Central memory CD8-positive, alpha-beta T cell (primary cell): ENCODE results near the gene EHD1.

Source experiments
- ATAC-seq: fragments of 150-1000 bp; cut with Tn5 transposase; replicated peaks from 2 replicates; pipeline ENCODE4 v1.10.0; 2022; ENCODE audit warnings: mild to moderate bottlenecking, moderate FRiP score, moderate number of reproducible peaks; ENCODE audit not compliant: poor library complexity, severe bottlenecking; ENCODE audit errors: extremely low read depth
- DNase-seq, 2 donors: peaks; one replicate each; pipeline ENCODE4 v3.0.0; 2021; ENCODE audit warnings: low spot score in 2 of 2
- H3K27ac Mint-ChIP-seq: one replicate; pipeline ENCODE4 v1.8.0; 2022; ENCODE audit warnings: low read depth, mild to moderate bottlenecking, moderate library complexity, mixed read lengths
- H3K27me3 Mint-ChIP-seq: one replicate; pipeline ENCODE4 v1.8.0; 2022; ENCODE audit warnings: mixed read lengths
- H3K36me3 Mint-ChIP-seq: one replicate; pipeline ENCODE4 v1.8.0; 2022; ENCODE audit warnings: mild to moderate bottlenecking, moderate library complexity, mixed read lengths; ENCODE audit not compliant: insufficient read depth
- H3K4me1 Mint-ChIP-seq: one replicate; pipeline ENCODE4 v1.8.0; 2022; ENCODE audit warnings: mixed read lengths
- H3K4me3 Mint-ChIP-seq: one replicate; pipeline ENCODE4 v1.8.0; 2022; ENCODE audit warnings: mild to moderate bottlenecking, moderate library complexity, mixed read lengths
- H3K9me3 Mint-ChIP-seq: one replicate; pipeline ENCODE4 v1.8.0; 2022; ENCODE audit warnings: mixed read lengths

EHD1 gene

GRCh38 chr11:64893194-64894069, 15.0 kb upstream of the EHD1 start:
- Mint-ChIP-seq H3K27me3 (no peaks in the 10 kb centered on the region), H3K27ac (peak overlapping the region; percentile 55), H3K4me3 (no peak overlapping the region), H3K36me3 (peaks cover 64% of the 10 kb centered on the region), H3K9me3 (no peaks in the 10 kb centered on the region), H3K4me1 (no peaks in the 10 kb centered on the region)
- ATAC-seq (no peak), DNase-seq (no peak)

GRCh38 chr11:64892838-64893193, 14.4 kb upstream of the EHD1 start:
- peaks cover 62% of the 10 kb centered on the region for H3K36me3 Mint-ChIP-seq
- peaks cover 6% of the 10 kb centered on the region for H3K4me1 Mint-ChIP-seq
- no peaks in the 10 kb centered on the region for H3K27me3 Mint-ChIP-seq
- no peaks in the 10 kb centered on the region for H3K9me3 Mint-ChIP-seq
- peak overlapping the region; percentile 55 for H3K27ac Mint-ChIP-seq
- no peak overlapping the region for H3K4me3 Mint-ChIP-seq
- ATAC-seq: no peak
- no peak for DNase-seq

DNA sequence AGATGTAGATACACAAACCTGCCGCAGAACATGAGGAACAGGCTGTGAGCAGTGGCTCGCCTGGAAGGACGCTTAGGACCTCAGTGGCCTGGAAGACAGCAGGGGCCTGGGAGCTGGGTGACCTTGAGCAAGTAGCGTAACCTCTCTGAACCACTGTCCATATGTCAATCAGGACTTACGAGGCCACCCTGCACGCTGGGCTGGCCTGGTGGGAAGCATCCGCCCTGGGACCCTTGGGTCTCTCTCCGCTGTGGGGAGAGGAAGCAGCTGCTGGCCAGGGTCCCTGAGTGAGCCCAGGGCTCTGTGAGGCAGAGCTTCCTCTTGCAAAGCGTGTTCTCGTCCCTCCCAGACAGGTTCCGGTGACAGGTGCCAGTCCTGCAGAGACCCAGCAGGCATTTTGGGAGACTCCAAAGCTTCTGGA, 14.0 kb upstream of the EHD1 start:
- H3K4me3 Mint-ChIP-seq: peak overlapping the region; percentile 35
- H3K4me1 Mint-ChIP-seq: peaks cover 8% of the 10 kb centered on the region
- no peaks in the 10 kb centered on the region for H3K9me3 Mint-ChIP-seq
- peak overlapping the region; percentile 93 for H3K27ac Mint-ChIP-seq
- DNase-seq (no peak), ATAC-seq (no peak)
- H3K36me3 Mint-ChIP-seq: peaks cover 59% of the 10 kb centered on the region
- H3K27me3 Mint-ChIP-seq: no peaks in the 10 kb centered on the region

- ATAC-seq (no peak), DNase-seq (no peak)
- peak overlapping the region; percentile 35 for H3K4me3 Mint-ChIP-seq
- H3K27ac Mint-ChIP-seq: peak overlapping the region; percentile 93
- H3K9me3 Mint-ChIP-seq: no peaks in the 10 kb centered on the region
- H3K36me3 Mint-ChIP-seq: peaks cover 55% of the 10 kb centered on the region
- H3K4me1 Mint-ChIP-seq: peaks cover 11% of the 10 kb centered on the region
- no peaks in the 10 kb centered on the region for H3K27me3 Mint-ChIP-seq
Observed at GRCh38 chr11:64891880-64892279, 13.5 kb upstream of the EHD1 start.

DNA sequence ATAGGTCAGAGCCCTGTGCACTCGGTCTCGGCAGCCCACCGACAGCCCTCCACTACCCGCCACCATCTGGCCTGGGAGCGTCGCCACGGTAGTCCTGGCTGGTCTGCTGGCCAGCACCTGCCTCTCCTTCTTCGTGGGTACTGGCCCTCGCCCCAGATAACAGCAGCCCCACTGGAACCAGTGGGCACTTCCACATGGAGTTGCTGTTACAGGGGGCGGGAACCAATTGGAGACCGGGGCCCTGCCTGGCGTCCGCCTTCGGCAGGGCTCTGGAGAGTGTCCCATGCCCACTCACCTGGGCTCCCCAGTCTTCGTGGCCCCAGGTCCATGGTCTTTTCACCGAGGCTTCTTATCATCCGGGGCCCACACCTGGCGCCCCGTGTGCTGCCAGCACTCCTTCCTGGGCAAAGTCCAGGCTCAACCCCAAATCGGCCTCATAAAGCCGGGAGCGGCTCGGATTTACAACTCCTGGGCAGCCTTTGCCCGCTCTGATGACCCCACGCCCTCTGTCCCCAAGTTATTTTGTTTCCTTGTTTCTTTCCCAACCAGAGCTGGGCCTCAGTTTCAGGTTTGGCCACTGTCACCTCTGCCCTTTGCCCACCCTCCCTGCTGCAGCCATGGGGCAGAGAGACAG, 12.9 kb upstream of the EHD1 start:
- ATAC-seq: no peak
- peak overlapping the region; percentile 93 for H3K27ac Mint-ChIP-seq
- no peaks in the 10 kb centered on the region for H3K27me3 Mint-ChIP-seq
- peaks cover 52% of the 10 kb centered on the region for H3K36me3 Mint-ChIP-seq
- peaks cover 11% of the 10 kb centered on the region for H3K4me1 Mint-ChIP-seq
- H3K9me3 Mint-ChIP-seq: no peaks in the 10 kb centered on the region
- no peak for DNase-seq
- no peak overlapping the region for H3K4me3 Mint-ChIP-seq

- H3K36me3 Mint-ChIP-seq: peaks cover 44% of the 10 kb centered on the region
- no peak overlapping the region for H3K4me3 Mint-ChIP-seq
- H3K9me3 Mint-ChIP-seq: no peaks in the 10 kb centered on the region
- DNase-seq: no peak
- no peaks in the 10 kb centered on the region for H3K27me3 Mint-ChIP-seq
- peaks cover 16% of the 10 kb centered on the region for H3K4me1 Mint-ChIP-seq
- no peak for ATAC-seq
- no peak overlapping the region for H3K27ac Mint-ChIP-seq
Observed at GRCh38 chr11:64890522-64890939, 12.1 kb upstream of the EHD1 start.

DNA sequence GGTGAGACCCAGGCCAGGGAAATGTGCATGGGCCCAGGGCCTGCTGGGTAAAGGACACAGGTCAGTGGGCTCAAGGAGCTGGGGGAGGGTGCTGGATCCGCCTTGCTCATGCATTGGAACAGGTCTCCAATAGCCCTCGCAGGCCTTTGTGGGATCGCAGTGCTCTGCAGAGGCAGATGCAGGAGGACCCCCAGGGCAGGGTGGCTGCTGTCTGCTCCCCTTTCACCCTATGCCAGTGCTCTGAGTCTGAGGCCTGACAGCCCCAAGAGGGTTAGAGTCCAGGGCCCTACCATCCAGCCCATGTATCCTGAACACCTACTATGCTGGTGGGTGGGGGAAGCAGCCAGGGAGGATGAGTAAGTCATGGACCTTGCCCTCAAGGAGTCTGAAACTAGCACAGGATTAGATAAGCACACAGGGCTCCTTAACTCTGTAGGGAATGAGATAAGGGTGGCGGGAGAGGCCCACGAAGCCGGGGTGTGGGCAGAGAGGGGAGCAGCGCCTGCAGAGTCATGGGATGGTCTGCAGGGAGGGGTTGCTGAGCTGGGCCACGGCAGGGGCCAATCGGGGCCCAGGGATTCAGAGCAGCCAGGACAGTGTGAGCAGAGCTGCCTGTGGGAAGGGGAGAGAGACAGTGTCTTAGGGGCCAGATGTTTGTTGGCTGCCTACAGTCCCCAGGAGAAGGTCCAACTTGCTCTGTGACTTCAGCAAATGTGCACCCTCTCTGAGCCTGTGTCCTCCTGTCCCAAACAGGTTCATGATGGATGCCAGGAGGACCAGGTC, 10.5 kb upstream of the EHD1 start:
- Mint-ChIP-seq H3K4me3 (no peak overlapping the region), H3K4me1 (peaks cover 21% of the 10 kb centered on the region), H3K27ac (no peak overlapping the region), H3K36me3 (peaks cover 28% of the 10 kb centered on the region), H3K27me3 (no peaks in the 10 kb centered on the region), H3K9me3 (no peaks in the 10 kb centered on the region)
- no peak for DNase-seq
- ATAC-seq: no peak

DNA sequence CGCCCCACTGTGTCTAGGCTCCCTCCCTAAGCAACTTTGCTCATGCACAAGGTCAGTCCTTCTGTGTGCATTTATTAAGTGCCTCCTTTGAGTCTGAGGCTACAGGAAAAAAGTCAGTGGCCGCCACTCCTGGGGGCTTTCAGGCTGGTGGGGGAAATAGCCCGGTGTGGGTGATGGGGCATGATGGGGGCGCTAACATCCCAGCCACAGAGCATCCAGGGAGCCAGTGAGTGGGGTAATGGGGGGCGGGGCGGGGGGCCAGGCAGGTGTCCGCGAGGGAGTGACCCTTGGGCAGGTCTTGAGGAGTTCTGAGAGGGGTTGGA, 9.9 kb upstream of the EHD1 start:
- peak overlapping the region; percentile 41 for H3K27ac Mint-ChIP-seq

GRCh38 chr11:64887757-64888405, 9.5 kb upstream of the EHD1 start:
- Mint-ChIP-seq H3K27ac (peak overlapping the region; percentile 41), H3K9me3 (no peaks in the 10 kb centered on the region), H3K27me3 (no peaks in the 10 kb centered on the region), H3K36me3 (peaks cover 20% of the 10 kb centered on the region), H3K4me3 (peak overlapping the region; percentile 43), H3K4me1 (peaks cover 22% of the 10 kb centered on the region)
- ATAC-seq: peak; percentile 77
- peak; percentile 76 to 87 for DNase-seq

More for the DNA sequence above, 9.9 kb upstream of the EHD1 start:
- Mint-ChIP-seq H3K9me3 (no peaks in the 10 kb centered on the region), H3K27me3 (no peaks in the 10 kb centered on the region), H3K4me3 (peak overlapping the region; percentile 43), H3K4me1 (peaks cover 22% of the 10 kb centered on the region), H3K36me3 (peaks cover 23% of the 10 kb centered on the region)
- ATAC-seq: no peak
- no peak for DNase-seq

DNA sequence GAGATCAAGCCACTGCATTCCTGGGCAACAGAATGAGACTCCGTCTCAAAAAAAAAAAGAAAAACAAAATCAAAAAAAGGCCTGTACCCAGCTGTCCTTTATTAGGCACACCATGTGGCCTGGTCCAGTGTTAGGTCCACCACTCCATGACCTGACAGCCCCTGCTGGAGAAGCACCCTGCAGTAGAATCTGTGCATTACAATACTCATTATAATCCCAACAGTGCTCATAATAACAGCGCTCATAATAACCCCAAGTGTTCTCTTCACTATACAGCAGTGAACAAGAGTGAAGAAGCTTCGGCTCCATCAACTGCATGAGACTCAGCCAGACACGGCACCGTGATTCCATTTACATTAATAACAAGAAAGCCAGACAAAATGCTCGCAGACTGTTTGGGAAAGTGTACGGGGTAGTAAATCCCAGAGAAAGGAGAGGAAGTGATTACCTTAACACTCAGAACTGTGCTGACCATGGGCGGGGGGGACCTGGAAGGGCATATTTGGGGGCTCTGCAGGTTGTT, 8.9 kb upstream of the EHD1 start:
- DNase-seq: no peak
- Mint-ChIP-seq H3K4me3 (no peak overlapping the region), H3K27me3 (no peaks in the 10 kb centered on the region), H3K36me3 (peaks cover 19% of the 10 kb centered on the region), H3K4me1 (peaks cover 22% of the 10 kb centered on the region), H3K9me3 (no peaks in the 10 kb centered on the region), H3K27ac (no peak overlapping the region)
- ATAC-seq: no peak

DNA sequence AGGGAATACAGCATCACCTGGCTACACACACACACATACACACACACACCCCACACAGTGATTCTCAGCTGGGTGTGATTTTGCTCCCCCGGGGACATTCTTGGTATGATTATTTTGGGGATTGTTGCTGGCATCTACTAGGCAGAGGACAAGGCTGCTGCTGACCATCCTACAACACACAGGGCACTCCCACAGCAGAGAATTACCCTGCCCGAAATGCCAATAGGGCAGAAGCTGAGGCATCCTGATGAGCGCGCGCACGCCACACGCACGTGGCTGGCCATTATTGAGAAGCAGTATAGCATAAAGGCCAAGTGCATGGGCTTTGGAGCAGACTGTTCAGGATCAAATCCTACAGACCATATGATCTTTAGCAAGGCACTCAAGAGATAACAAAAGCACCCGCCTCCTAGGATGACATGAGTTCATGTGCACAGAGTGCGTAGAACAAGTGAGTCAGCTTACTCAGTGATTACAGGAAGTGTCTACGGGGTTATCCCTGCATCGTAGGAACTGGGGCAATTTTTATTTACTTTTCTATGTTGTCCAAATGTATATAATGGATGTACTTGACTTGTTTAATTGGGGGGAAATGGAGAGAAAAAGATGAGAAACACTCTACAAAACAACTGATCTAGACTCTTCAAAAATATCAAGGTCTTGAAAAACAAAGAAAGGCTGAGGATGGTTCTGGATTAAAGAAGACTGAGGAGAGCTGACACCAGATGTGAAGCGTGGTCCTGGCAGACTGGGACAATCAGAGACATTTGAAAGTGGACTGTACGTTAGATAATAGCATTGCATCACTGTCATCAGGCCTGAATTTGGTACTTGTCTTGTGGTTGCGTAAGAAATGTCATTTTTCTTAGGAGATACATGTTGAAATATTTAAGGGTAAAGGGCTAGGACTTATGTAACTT, 7.2 kb upstream of the EHD1 start:
- Mint-ChIP-seq H3K4me1 (peaks cover 28% of the 10 kb centered on the region), H3K4me3 (no peak overlapping the region), H3K36me3 (peaks cover 14% of the 10 kb centered on the region), H3K9me3 (no peaks in the 10 kb centered on the region), H3K27me3 (no peaks in the 10 kb centered on the region), H3K27ac (peak overlapping the region; percentile 85)
- ATAC-seq (peak; percentile 44), DNase-seq (no peak)
